HFF-Myc (cell line): ENCODE results near the gene TRMT1.

Experiments
- DNase-seq: peaks from one replicate; pipeline ENCODE4 v3.0.0-alpha.2; 2011; ENCODE audit warnings: low read depth; ENCODE audit errors: extremely low read depth
- H3K4me3 ChIP-seq: replicated peaks from 2 replicates; pipeline ENCODE4 v1.5.1; 2011; ENCODE audit warnings: low read depth, mild to moderate bottlenecking, control low read depth, low read length
- TF ChIP-seq, protein P1 (sequence below): IDR thresholded peaks from 2 replicates; pipeline ENCODE4 v1.5.1; 2012; ENCODE audit warnings: mild to moderate bottlenecking, low read depth, low read length, control low read depth; ENCODE audit errors: missing control alignments

TRMT1 gene

DNA sequence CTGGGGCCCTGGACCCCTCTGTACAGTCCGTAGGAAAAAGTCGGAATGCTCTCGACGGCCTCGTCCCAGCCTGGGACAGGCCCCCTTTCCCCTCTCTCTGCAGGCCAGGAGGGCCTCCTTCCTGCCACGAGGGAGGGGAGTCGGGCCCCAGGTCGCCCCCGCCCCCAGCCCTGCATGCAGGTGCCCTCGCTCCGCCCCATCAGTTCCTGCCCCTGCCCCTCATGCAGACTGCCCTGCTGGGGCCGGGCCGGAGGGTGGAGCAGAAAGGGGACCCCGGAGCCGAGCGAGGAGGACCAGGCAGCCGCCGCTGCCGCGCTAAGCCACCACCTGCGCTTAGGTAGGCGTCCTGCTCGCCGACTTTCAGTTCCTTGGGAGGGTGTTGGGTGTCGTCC, 21.2 kb downstream of the TRMT1 start:
- no peak for DNase-seq
- H3K4me3 ChIP-seq = no peak overlapping the region
- TF ChIP-seq, protein P1, sequence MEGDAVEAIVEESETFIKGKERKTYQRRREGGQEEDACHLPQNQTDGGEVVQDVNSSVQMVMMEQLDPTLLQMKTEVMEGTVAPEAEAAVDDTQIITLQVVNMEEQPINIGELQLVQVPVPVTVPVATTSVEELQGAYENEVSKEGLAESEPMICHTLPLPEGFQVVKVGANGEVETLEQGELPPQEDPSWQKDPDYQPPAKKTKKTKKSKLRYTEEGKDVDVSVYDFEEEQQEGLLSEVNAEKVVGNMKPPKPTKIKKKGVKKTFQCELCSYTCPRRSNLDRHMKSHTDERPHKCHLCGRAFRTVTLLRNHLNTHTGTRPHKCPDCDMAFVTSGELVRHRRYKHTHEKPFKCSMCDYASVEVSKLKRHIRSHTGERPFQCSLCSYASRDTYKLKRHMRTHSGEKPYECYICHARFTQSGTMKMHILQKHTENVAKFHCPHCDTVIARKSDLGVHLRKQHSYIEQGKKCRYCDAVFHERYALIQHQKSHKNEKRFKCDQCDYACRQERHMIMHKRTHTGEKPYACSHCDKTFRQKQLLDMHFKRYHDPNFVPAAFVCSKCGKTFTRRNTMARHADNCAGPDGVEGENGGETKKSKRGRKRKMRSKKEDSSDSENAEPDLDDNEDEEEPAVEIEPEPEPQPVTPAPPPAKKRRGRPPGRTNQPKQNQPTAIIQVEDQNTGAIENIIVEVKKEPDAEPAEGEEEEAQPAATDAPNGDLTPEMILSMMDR = no peak

DNA sequence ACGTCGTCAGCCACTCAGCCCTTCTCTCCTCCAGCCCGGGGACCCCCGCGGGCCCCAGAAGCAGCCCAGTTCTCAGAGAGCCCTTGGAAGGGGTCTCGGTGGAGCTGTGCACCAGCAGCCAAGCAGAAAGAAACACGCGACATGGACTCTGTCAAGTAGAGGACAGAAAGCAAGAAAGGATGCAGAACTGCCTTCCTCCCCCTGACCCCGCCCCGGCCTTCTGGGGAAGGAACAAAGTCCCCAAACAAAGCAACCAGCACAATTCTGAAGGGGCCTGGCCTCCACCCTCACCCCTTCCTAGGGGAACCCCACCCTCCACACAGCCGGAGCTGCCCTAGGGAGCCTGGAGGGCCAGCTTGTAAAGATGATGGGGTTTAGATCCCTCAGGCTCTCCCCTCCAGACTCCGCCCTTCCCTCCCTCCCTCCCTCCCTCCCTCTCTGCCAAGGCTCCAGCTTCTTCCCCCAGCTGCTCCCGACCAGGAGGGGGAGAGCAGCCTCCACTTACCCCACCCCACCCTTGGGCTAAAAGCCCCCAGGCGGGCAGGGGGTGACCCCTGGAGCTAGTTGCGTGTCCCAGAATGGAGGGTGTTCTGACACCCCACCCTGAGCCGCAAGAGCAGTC, 21.7 kb downstream of the TRMT1 start:
- no peak for DNase-seq
- TF ChIP-seq, protein P1 = no peak
- no peak overlapping the region for H3K4me3 ChIP-seq

DNA sequence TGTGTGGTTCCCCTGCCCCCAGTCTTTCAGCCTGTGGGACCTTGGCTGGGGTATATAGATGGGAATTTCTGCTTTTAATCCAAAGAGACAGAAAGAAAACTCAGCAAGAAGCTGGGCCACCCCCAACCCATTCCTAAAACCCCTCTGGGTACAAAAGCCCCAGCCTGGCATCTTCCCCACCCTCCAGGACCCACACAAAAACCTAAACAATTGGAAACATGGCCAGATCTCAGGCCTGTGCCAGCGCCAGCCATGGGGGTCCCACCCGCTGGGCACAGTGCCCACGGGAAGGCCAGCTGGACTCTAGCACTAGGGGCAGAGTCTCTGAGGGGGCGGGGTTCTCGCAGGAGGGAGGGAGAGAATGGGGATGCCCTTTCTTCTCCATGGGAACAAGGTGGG, 22.4 kb downstream of the TRMT1 start:
- H3K4me3 ChIP-seq = no peak overlapping the region
- DNase-seq = no peak
- TF ChIP-seq, protein P1 = no peak

DNA sequence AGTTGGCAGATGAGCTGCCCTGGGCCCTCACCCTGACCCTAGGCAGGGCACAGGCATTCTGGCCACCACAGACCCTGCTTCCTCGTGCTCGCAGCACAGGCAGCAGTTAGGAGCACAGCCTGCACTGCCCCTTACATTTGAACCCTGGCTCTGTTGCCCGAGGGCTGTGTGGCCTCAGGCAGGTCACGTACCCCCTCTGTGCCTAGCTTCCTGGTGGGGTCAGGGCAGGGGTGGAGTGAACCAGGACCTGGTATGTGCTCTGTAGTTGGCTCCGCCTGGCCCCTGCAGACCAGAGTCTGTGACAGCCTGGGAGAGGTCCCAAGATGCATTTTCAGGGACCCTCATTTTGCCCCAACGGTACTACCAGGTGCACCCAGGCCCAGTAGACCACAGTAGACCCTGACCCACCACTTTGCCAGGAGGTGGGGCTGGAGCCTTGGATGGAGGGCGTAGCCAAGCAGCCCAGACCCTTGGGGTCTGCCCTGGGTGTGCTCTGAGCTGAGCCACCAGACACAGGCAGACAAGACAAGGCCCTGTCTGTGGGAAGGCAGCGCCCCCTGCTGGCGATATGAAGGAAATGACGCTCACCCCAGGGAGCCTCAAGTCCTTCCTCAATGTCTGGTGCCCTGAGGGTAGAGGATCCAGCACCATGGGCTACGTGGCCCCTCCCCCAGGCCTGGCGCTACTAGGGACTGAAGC, 23.0 kb downstream of the TRMT1 start:
- TF ChIP-seq, protein P1 = peak; percentile 91
- DNase-seq = peak; percentile 66
- H3K4me3 ChIP-seq = no peak overlapping the region

DNA sequence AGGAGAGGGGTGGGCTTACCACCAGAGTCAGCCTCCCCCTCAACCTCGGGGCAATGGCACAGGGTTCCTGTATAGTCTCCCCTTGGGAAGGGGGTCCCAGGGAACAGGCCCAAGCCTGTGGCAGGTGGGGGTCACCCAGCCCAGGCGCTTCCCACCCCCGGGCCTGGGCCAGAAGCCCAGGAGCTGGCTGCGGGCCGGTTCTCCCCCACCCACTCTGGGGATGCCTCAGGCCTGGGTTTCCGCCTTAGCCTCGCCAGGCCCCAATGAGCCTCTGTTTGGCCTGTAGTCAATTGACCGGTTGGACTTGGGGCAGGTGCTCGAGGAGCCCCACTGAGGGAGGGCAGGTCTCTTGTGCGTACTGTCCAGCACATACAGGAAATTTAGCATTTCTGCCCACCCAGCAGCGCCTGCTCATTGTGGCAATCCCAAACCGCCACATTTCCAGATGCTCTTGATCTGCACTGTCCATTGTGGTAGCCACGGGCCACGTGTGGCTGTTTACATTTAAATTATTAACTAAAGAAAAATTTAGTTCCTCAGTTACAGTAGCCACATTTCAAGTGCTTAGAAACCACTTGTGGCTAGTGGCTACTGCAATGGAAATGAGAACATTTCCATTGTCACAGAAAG, 23.8 kb downstream of the TRMT1 start:
- DNase-seq = no peak
- no peak overlapping the region for H3K4me3 ChIP-seq
- TF ChIP-seq, protein P1 = no peak

DNA sequence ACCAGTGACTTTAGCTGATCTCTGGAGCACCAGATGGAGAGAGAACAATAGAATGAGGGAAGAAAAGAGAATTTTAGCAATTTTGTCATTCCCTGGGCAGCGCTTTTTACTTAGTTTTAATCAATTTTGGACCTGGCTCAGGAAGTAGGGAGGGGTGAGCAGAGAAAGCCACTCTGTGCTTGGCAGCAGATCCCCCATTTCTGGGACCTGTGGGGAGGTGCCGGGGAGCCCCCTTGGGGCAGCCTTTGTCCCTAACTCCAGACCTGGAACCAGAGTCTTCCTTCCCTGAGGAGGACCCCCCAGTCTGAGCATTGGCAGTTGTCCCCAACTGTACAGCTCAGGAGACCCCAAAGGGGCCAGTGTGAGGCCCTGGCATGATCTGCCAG, 24.4 kb downstream of the TRMT1 start:
- H3K4me3 ChIP-seq = no peak overlapping the region

More for the DNA sequence above, 24.4 kb downstream of the TRMT1 start:
- DNase-seq = no peak
- TF ChIP-seq, protein P1 = no peak
